Measurements from ENCODE around the gene NAB1.

Gene NAB1

DNA sequence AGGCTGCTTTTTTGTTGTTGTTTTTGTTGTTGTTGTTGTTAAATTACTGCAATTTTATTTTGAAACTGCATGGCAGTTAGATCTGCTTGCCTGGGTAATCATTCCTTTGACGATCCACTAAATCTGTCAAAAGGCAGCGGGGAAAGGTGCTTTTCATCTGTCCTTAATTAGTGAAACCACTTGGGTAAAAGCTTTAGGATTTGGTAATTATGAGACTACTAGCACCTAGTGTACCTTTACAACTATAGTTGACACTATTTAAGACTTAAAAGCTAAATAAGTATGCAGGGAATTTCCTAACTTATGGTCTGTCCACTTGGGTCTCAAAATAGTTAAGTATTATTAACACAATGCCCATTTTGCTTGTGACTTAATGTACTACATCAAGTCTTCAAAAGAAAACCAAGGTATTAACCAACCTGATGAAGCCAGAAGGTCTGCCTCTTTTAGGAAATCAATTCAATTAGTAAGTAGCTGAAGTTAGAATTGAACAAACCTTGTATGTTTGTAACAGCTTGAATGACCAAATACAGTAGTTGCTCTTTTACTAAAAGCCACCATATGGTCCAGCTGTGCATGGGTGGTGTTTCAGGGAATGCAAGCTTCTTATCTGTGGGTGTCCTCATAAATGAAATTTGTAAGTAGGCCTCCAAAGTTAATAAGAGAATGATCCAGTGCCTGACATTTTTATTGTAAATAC lies 44.8 kb downstream of the NAB1 start:
- Histone ChIP-seq H3K27ac (ENCODE audit: extremely low read depth, low read depth, low read length) (no peak overlapping the region), H3K9me3 (ENCODE audit: control insufficient read depth, insufficient read depth, low read depth, low read length) (no peaks in the 10 kb centered on the region), H3K4me3 (ENCODE audit: low read depth, low read length) (no peak overlapping the region), H3K4me1 (ENCODE audit: control insufficient read depth, insufficient read depth, low read length) (no peaks in the 10 kb centered on the region), H3K36me3 (ENCODE audit: control insufficient read depth in 2 of 2, insufficient read depth in 1 of 2, low read length in 2 of 2) (peaks cover 4 to 26% of the 10 kb centered on the region in 2 experiments)
- ChIA-PET CTCF (interaction anchor here (0.7 kb wide), 1 partner anchor 14 kb away, joined by 3 read pairs; no protein-coding TSS in a partner anchor), POLR2A (interaction anchor here (0.6 kb wide), 1 partner anchor 342 kb away, joined by 3 read pairs; no protein-coding TSS in a partner anchor)
- no peak for TF ChIP-seq SP3 (tag by site-specific recombination; IDR thresholded peaks at IDR 0.05)
- TF ChIP-seq FEZF1 (tag by site-specific recombination; IDR thresholded peaks at IDR 0.05) = 0 out of 2 replicates have a peak, but pooled peaks have one; percentile 11

DNA sequence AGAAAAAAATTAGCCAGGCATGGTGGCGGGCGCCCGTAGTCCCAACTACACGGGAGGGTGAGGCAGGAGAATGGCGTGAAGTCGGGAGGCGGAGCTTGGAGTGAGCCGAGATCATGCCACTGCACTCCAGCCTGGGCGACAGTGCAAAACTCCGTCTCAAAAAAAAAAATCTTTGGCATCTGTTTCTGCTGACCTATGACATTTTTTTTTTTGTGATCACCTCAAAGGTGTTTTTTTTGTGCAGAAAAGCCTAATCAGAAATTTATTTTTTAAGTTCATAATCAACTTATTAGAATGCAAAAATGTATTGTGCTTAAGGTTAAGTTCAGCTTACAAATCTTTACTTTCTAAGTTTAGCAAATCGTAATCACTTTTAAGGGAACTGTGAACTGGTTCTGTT lies 45.6 kb downstream of the NAB1 start:
- Histone ChIP-seq H3K36me3 (ENCODE audit: control insufficient read depth in 2 of 2, insufficient read depth in 1 of 2, low read length in 2 of 2) (peaks cover 4 to 20% of the 10 kb centered on the region in 2 experiments; a peak in 2 of 3 replicates), H3K4me1 (ENCODE audit: control insufficient read depth, insufficient read depth, low read length) (no peaks in the 10 kb centered on the region), H3K27ac (ENCODE audit: extremely low read depth, low read depth, low read length) (no peak overlapping the region), H3K4me3 (ENCODE audit: low read depth, low read length) (no peak overlapping the region), H3K9me3 (ENCODE audit: control insufficient read depth, insufficient read depth, low read depth, low read length) (no peaks in the 10 kb centered on the region)
- CTCF ChIA-PET = no interaction called here
- POLR2A ChIA-PET = interaction anchor here (0.6 kb wide), 1 partner anchor 343 kb away, joined by 3 read pairs; no protein-coding TSS in a partner anchor
- no peak for TF ChIP-seq ZBTB20 (tag by site-specific recombination; IDR thresholded peaks at IDR 0.05)
- TF ChIP-seq, protein P1, sequence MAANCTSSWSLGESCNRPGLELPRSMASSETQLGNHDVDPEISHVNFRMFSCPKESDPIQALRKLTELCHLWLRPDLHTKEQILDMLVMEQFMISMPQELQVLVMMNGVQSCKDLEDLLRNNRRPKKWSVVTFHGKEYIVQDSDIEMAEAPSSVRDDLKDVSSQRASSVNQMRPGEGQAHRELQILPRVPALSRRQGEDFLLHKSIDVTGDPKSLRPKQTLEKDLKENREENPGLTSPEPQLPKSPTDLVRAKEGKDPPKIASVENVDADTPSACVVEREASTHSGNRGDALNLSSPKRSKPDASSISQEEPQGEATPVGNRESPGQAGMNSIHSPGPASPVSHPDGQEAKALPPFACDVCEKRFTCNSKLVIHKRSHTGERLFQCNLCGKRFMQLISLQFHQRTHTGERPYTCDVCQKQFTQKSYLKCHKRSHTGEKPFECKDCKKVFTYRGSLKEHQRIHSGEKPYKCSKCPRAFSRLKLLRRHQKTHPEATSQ (tag by site-specific recombination; IDR thresholded peaks at IDR 0.05) = no peak
- TF ChIP-seq ZNF202 (tag by site-specific recombination; IDR thresholded peaks at IDR 0.05; ENCODE audit: borderline replicate concordance) = peak; percentile 71
- no peak for TF ChIP-seq ZNF623 (tag by site-specific recombination; IDR thresholded peaks at IDR 0.05)

DNA sequence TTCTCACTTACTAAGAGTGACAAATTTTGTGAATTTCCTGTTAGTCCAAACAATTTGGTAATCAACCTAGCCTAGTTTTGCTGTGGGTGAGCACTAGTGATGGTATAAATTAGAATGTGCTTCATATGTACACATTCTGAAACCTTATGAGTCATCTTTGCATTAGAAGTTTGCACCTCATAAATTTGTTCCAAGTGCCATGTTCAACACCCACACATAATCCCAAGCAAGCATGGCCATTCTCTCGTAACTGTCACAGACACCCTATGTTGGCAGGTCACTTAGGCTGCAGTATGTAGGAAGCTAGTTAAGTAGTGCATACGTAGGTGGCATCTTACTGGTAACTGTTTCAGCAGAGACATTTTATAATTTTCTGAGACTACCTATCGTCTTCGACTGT lies 46.9 kb downstream of the NAB1 start:
- peaks cover 0 to 12% of the 10 kb centered on the region in 2 experiments; a peak in 1 of 3 replicates for H3K36me3 ChIP-seq (ENCODE audit: control insufficient read depth in 2 of 2, insufficient read depth in 1 of 2, low read length in 2 of 2)
- CTCF ChIA-PET = no interaction called here
- no peaks in the 10 kb centered on the region for H3K4me1 ChIP-seq (ENCODE audit: control insufficient read depth, insufficient read depth, low read length)
- H3K9me3 ChIP-seq (ENCODE audit: control insufficient read depth, insufficient read depth, low read depth, low read length) = no peaks in the 10 kb centered on the region
- no peak overlapping the region for H3K27ac ChIP-seq (ENCODE audit: extremely low read depth, low read depth, low read length)
- no peak overlapping the region for H3K4me3 ChIP-seq (ENCODE audit: low read depth, low read length)
- POLR2A ChIA-PET = no interaction called here
- TF ChIP-seq REPIN1 (tag by site-specific recombination; IDR thresholded peaks at IDR 0.05; ENCODE audit: low read depth) (no peak), ZBTB21 (tag by site-specific recombination; IDR thresholded peaks at IDR 0.05) (no peak), ZNF843 (tag by site-specific recombination; IDR thresholded peaks at IDR 0.05) (no peak), KLF16 (tag by site-specific recombination; IDR thresholded peaks at IDR 0.05) (no peak), TRIM28 (IDR thresholded peaks at IDR 0.05; ENCODE audit: borderline replicate concordance, low read length) (no peak), SCRT1 (tag by site-specific recombination; IDR thresholded peaks at IDR 0.05; ENCODE audit: borderline replicate concordance) (no peak), ZIC2 (tag by site-specific recombination; IDR thresholded peaks at IDR 0.05) (no peak), ZFHX2 (tag by site-specific recombination; conservative IDR thresholded peaks at IDR 0.05) (peak; percentile 95), ZNF660 (tag by site-specific recombination; IDR thresholded peaks at IDR 0.05) (peak; percentile 60), GFI1B (tag by site-specific recombination; IDR thresholded peaks at IDR 0.05) (no peak), ZNF776 (tag by site-specific recombination; IDR thresholded peaks at IDR 0.05; ENCODE audit: borderline replicate concordance) (no peak), ZFP69B (tag by site-specific recombination; IDR thresholded peaks at IDR 0.05) (no peak), ZBTB7A (tag by site-specific recombination; IDR thresholded peaks at IDR 0.05; ENCODE audit: low read depth) (no peak), EGR2 (tag by site-specific recombination; IDR thresholded peaks at IDR 0.05; ENCODE audit: low read depth) (peak; percentile 93), SP7 (tag by site-specific recombination; IDR thresholded peaks at IDR 0.05) (peak; percentile 50), GLI4 (tag by site-specific recombination; IDR thresholded peaks at IDR 0.05) (no peak), ZNF785 (tag by site-specific recombination; IDR thresholded peaks at IDR 0.05) (no peak), ZNF112 (tag by site-specific recombination; IDR thresholded peaks at IDR 0.05) (no peak), YY2 (tag by site-specific recombination; IDR thresholded peaks at IDR 0.05) (no peak)
- TF ChIP-seq, protein P2, sequence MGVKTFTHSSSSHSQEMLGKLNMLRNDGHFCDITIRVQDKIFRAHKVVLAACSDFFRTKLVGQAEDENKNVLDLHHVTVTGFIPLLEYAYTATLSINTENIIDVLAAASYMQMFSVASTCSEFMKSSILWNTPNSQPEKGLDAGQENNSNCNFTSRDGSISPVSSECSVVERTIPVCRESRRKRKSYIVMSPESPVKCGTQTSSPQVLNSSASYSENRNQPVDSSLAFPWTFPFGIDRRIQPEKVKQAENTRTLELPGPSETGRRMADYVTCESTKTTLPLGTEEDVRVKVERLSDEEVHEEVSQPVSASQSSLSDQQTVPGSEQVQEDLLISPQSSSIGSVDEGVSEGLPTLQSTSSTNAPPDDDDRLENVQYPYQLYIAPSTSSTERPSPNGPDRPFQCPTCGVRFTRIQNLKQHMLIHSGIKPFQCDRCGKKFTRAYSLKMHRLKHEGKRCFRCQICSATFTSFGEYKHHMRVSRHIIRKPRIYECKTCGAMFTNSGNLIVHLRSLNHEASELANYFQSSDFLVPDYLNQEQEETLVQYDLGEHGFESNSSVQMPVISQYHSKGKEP (tag by site-specific recombination; IDR thresholded peaks at IDR 0.05) = no peak
- TF ChIP-seq, protein P3, sequence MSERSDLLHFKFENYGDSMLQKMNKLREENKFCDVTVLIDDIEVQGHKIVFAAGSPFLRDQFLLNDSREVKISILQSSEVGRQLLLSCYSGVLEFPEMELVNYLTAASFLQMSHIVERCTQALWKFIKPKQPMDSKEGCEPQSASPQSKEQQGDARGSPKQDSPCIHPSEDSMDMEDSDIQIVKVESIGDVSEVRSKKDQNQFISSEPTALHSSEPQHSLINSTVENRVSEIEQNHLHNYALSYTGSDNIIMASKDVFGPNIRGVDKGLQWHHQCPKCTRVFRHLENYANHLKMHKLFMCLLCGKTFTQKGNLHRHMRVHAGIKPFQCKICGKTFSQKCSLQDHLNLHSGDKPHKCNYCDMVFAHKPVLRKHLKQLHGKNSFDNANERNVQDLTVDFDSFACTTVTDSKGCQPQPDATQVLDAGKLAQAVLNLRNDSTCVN (tag by site-specific recombination; optimal IDR thresholded peaks at IDR 0.05) = no peak
- TF ChIP-seq, protein P4, sequence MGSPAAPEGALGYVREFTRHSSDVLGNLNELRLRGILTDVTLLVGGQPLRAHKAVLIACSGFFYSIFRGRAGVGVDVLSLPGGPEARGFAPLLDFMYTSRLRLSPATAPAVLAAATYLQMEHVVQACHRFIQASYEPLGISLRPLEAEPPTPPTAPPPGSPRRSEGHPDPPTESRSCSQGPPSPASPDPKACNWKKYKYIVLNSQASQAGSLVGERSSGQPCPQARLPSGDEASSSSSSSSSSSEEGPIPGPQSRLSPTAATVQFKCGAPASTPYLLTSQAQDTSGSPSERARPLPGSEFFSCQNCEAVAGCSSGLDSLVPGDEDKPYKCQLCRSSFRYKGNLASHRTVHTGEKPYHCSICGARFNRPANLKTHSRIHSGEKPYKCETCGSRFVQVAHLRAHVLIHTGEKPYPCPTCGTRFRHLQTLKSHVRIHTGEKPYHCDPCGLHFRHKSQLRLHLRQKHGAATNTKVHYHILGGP (tag by site-specific recombination; IDR thresholded peaks at IDR 0.05) = no peak

Data from HEK293 (cell line).